ENCODE results near the gene RYR2.
A peak's percentile ranks its signal among the peaks of the same experiment; 100 is the strongest.

RYR2 gene

DNA sequence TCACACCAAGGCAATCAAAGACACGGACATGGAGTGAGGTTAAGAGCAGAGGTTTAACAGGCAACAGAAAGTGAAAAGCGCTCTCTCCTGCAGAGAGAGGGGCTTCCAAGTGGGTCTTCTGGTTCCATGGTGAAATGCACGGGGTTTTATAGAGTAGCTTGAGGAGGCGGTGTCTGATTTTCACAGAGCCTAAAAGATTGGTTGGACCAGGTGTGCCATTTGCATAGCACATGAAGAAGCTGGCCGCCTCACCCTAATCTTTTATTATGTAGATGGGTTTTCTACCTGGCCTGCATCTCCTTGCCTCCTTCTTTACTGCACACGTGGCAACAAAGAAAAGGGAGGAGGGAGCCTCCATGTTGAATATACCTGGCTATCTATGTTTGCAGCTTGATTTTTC is 197.3 kb downstream of the RYR2 start:
- H3K36me3 ChIP-seq, result no peaks in the 10 kb centered on the region
- no peak overlapping the region for H3K4me2 ChIP-seq
- H3K27me3 ChIP-seq, result no peaks in the 10 kb centered on the region
- no peaks in the 10 kb centered on the region for H3K4me1 ChIP-seq
- H3K9ac ChIP-seq, result no peak overlapping the region
- H3K27ac ChIP-seq, result no peak overlapping the region
- no peaks in the 10 kb centered on the region for H3K9me3 ChIP-seq (replicated peaks in 1 of 11)
- TF ChIP-seq Cebpa-rat (IDR thresholded peaks at IDR 0.05), result no peak
- no peak overlapping the region for H3K4me3 ChIP-seq
- no peaks in the 10 kb centered on the region for H4K20me1 ChIP-seq

DNA sequence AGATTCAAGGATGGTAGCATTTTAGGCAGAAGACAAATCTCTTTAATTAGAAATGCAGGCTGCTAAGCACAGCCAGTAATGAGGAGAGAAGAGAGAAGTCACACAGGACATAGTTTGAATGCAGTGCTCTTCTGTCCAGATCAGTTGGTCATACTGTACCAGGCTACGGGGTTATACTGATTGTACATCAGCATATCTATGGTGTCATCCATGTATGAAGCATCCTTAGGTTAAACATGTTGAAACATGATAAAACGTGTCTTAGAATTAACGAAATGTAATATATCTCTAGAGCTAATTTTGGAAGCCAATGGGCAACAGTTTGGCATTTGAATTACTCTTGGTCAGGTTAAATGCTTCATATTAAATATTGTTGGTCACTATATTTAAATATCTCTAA is 199.1 kb downstream of the RYR2 start:
- no peak for TF ChIP-seq Cebpa-rat (IDR thresholded peaks at IDR 0.05)
- Histone ChIP-seq H3K9me3 (replicated peaks in 1 of 11) (no peaks in the 10 kb centered on the region), H3K27ac (no peak overlapping the region), H3K36me3 (no peaks in the 10 kb centered on the region), H3K4me2 (no peak overlapping the region), H3K27me3 (no peaks in the 10 kb centered on the region), H3K4me1 (no peaks in the 10 kb centered on the region), H3K9ac (no peak overlapping the region), H3K4me3 (no peak overlapping the region), H4K20me1 (no peaks in the 10 kb centered on the region)

DNA sequence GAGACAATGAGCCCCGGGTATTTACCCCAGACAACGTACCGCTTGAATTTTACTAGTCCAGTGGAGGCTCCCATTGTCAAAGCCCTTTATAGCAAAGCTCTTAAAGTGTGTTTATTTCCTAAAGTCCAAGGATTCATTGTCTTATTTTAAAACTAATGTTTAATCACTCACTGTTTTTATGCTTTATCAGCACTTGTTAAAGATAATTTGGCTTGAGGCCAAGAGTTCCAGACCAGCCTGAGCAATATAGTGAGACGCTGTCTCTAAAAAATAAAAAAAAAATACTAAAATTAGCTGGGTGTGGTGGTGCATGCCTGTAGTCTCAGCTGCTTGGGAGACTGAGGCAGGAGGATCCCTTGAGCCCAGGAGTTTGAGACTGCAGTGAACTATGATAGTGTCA is 202.8 kb downstream of the RYR2 start:
- no peak overlapping the region for H3K27ac ChIP-seq
- H3K4me3 ChIP-seq, result no peak overlapping the region
- H4K20me1 ChIP-seq, result no peaks in the 10 kb centered on the region
- no peaks in the 10 kb centered on the region for H3K36me3 ChIP-seq
- TF ChIP-seq Cebpa-rat (IDR thresholded peaks at IDR 0.05), result no peak
- H3K4me1 ChIP-seq, result no peaks in the 10 kb centered on the region
- no peak overlapping the region for H3K4me2 ChIP-seq
- no peak overlapping the region for H3K9ac ChIP-seq
- H3K9me3 ChIP-seq (replicated peaks in 1 of 11), result no peaks in the 10 kb centered on the region
- H3K27me3 ChIP-seq, result no peaks in the 10 kb centered on the region

DNA sequence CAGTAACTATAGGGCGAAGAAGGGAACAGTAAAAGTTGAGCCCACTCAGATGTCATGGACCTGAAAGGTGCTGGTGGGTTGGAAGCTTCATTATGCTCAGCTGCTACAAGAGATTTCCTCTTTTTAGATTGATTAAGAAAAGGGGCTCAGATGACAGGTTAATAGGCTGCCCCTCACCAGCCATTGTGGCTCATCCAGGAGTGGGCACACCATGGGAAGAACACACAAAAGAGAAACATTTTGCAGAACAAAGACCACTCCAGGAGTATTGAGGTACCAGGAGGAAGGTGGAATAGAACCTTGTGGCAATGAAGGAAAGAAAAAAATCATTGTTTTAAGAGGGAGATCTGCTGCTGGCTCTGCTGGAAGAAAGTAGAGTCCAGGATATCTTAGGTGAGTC is 205.5 kb downstream of the RYR2 start:
- TF ChIP-seq Cebpa-rat (IDR thresholded peaks at IDR 0.05), result no peak
- peaks cover 0 to 3% (median 0%) of the 10 kb centered on the region in 10 experiments; a peak in 2 of 20 replicates for H3K4me1 ChIP-seq
- H3K9ac ChIP-seq, result no peak overlapping the region
- no peaks in the 10 kb centered on the region for H3K9me3 ChIP-seq (replicated peaks in 1 of 11)
- H3K27me3 ChIP-seq, result no peaks in the 10 kb centered on the region
- no peaks in the 10 kb centered on the region for H3K36me3 ChIP-seq
- no peaks in the 10 kb centered on the region for H4K20me1 ChIP-seq
- no peak overlapping the region for H3K27ac ChIP-seq
- H3K4me2 ChIP-seq, result no peak overlapping the region
- H3K4me3 ChIP-seq, result no peak overlapping the region

DNA sequence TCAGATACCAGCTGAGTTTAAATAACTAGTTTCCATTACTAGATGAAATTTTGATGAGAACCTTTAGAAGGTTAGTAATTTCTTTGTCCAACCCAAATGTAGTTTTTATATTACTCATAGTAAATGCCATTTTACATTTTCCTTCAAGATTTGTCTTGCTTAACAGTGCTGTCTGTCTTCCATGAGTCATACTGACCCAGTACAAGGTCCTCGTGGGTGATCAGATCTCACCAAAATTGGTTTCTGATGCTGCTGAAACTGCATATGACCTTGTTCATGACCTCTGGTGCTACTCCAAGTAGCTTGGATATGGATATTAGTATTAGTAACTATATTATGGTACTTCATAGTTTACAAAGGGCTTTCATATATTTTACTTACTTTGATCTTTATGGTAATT is 207.1 kb downstream of the RYR2 start:
- Histone ChIP-seq H4K20me1 (no peaks in the 10 kb centered on the region), H3K9me3 (replicated peaks in 1 of 11) (no peaks in the 10 kb centered on the region), H3K27ac (no peak overlapping the region), H3K4me2 (no peak overlapping the region), H3K36me3 (no peaks in the 10 kb centered on the region), H3K27me3 (no peaks in the 10 kb centered on the region), H3K4me1 (peaks cover 0 to 3% (median 0%) of the 10 kb centered on the region in 10 experiments; a peak in 2 of 20 replicates), H3K9ac (no peak overlapping the region), H3K4me3 (no peak overlapping the region)
- TF ChIP-seq Cebpa-rat (IDR thresholded peaks at IDR 0.05), result no peak

DNA sequence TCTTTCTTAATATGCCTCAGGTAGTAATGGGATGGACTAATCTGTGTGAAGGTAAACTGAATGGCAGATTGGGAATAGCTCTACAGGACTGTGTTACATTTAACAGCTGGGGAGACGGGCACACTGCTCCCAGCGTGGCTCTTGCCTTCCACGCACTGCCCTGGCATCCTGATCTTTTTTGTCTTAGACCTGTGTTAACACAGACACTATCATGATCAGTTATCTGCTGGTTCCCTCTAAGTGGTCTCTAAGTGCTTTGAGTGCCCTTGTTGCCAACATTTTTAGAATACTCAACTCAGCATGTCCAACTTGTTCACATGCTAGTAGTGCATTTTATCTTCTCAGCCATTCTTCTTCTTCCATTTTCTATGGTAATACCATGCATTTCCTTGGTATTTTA is 208.1 kb downstream of the RYR2 start:
- Histone ChIP-seq H4K20me1 (no peaks in the 10 kb centered on the region), H3K9me3 (replicated peaks in 1 of 11) (no peaks in the 10 kb centered on the region), H3K27ac (no peak overlapping the region), H3K36me3 (no peaks in the 10 kb centered on the region), H3K9ac (no peak overlapping the region), H3K4me3 (no peak overlapping the region), H3K4me2 (no peak overlapping the region), H3K4me1 (peaks cover 0 to 3% (median 0%) of the 10 kb centered on the region in 10 experiments; a peak in 2 of 20 replicates), H3K27me3 (no peaks in the 10 kb centered on the region)
- TF ChIP-seq Cebpa-rat (IDR thresholded peaks at IDR 0.05), result 0 out of 22 replicates have a peak, but pooled peaks of 1 of the 11 experiments have one; percentile 5

DNA sequence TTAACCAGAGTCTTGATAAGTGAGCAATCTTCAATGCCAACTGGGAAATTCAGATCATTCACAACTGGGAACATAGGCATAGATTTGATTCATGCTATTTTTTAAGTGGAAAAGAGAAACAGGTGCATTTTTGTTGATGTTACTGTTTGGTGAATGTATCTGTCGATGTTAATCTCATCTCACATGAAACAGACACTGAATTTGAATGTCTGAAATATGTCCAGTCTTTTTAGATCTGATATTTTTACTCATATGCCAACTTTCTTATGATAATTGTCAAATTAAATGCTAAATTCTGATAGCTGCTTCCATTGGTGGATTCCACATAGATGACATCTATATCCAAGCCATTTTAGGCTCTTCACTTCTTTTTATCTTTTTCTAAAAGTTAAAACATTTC is 213.1 kb downstream of the RYR2 start:
- TF ChIP-seq Cebpa-rat (IDR thresholded peaks at IDR 0.05), result no peak
- Histone ChIP-seq H3K27me3 (no peaks in the 10 kb centered on the region), H3K4me3 (no peak overlapping the region), H3K9me3 (replicated peaks in 1 of 11) (peaks cover 0 to 9% (median 0%) of the 10 kb centered on the region in 11 experiments; a peak in 2 of 22 replicates), H3K4me1 (peaks cover 0 to 3% (median 0%) of the 10 kb centered on the region in 10 experiments; a peak in 2 of 20 replicates), H3K4me2 (no peak overlapping the region), H3K27ac (no peak overlapping the region), H3K9ac (no peak overlapping the region), H3K36me3 (no peaks in the 10 kb centered on the region), H4K20me1 (no peaks in the 10 kb centered on the region)

DNA sequence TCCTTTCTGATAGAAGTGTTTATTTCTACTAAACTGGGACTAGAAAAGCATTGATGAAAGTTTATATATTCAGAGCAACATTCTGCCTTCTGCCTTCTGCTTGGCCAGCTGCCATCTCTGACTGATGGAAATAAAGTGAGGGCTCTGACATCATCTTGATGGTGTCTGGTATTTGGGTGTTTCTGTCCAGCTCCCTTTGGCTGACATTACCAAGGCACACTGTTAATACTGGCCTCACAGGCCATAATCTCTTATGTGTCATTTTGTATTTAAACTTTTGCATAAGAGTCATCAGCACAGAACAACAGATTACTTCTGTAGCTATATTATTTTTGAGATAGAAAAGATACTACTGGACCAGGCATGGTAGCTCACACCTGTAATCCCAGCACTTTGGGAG is 216.9 kb downstream of the RYR2 start:
- no peak for TF ChIP-seq Cebpa-rat (IDR thresholded peaks at IDR 0.05)
- H3K9me3 ChIP-seq (replicated peaks in 1 of 11), result peaks cover 0 to 9% (median 0%) of the 10 kb centered on the region in 11 experiments; a peak in 2 of 22 replicates
- no peaks in the 10 kb centered on the region for H3K36me3 ChIP-seq
- H3K4me1 ChIP-seq, result no peaks in the 10 kb centered on the region
- H3K4me3 ChIP-seq, result no peak overlapping the region
- H3K4me2 ChIP-seq, result no peak overlapping the region
- no peak overlapping the region for H3K27ac ChIP-seq
- no peaks in the 10 kb centered on the region for H3K27me3 ChIP-seq
- no peak overlapping the region for H3K9ac ChIP-seq
- no peaks in the 10 kb centered on the region for H4K20me1 ChIP-seq

DNA sequence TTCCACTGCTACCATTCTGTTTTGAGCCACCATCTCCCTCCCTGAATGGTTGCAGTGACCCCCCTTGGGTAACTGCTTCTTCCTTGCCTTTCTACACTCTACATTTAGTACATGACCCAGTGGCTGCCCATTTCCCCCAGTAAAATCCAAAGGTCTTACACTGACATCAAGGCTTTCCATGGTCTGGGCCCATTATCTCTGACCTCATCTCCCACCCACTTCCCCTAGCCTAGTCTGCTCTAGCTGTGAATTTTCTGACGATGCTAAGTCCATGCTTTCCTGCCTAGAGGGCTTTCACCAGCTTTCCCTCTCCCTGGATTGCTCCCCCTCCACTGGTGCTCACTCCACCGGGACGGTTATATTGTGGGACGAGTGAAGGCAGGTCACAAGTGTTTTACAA is 219.2 kb downstream of the RYR2 start:
- H3K36me3 ChIP-seq, result no peaks in the 10 kb centered on the region
- TF ChIP-seq Cebpa-rat (IDR thresholded peaks at IDR 0.05), result no peak
- no peak overlapping the region for H3K9ac ChIP-seq
- H3K27me3 ChIP-seq, result no peaks in the 10 kb centered on the region
- H3K27ac ChIP-seq, result no peak overlapping the region
- no peak overlapping the region for H3K4me3 ChIP-seq
- H3K4me1 ChIP-seq, result no peaks in the 10 kb centered on the region
- H3K9me3 ChIP-seq (replicated peaks in 1 of 11), result peaks cover 0 to 4% (median 0%) of the 10 kb centered on the region in 11 experiments; a peak in 1 of 22 replicates
- H4K20me1 ChIP-seq, result no peaks in the 10 kb centered on the region
- no peak overlapping the region for H3K4me2 ChIP-seq

DNA sequence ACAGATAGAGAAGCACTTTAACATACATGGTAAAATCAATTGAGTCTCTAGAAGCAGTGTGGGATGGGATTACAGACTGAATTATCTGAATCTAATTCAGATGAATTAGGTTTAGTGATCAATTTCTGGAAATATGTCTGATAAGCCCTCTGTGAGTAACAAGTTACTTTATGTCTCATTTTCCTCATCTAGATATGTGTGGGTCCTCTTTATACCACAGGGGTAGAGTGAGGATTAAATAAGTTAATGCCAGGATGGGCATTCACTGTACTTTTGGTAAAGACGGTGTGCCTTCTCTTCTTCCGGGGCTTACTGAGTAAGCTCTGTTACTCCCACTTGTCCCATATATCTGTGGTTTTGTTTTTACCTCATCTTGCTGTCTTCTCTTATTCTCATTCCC is 225.8 kb downstream of the RYR2 start:
- Histone ChIP-seq H3K4me1 (no peaks in the 10 kb centered on the region), H3K27ac (no peak overlapping the region), H3K27me3 (no peaks in the 10 kb centered on the region), H3K9ac (no peak overlapping the region), H3K36me3 (no peaks in the 10 kb centered on the region), H3K4me3 (no peak overlapping the region), H3K9me3 (replicated peaks in 1 of 11) (no peaks in the 10 kb centered on the region), H4K20me1 (no peaks in the 10 kb centered on the region), H3K4me2 (no peak overlapping the region)
- no peak for TF ChIP-seq Cebpa-rat (IDR thresholded peaks at IDR 0.05)

All from BLaER1 treated with 17β-estradiol and CSF1 and Interleukin-3, amounts not matched to agents 10 nM and 100 nM (cell line).